Cerebellar nuclear complex (tissue), 1 donor: ENCODE data around the gene SPATA2L.

Experiments
- DNase-seq, 2 experiments: peaks; one replicate each; lab custom pipeline; 2025; lab: John Stamatoyannopoulos, UW

The SPATA2L gene

DNA sequence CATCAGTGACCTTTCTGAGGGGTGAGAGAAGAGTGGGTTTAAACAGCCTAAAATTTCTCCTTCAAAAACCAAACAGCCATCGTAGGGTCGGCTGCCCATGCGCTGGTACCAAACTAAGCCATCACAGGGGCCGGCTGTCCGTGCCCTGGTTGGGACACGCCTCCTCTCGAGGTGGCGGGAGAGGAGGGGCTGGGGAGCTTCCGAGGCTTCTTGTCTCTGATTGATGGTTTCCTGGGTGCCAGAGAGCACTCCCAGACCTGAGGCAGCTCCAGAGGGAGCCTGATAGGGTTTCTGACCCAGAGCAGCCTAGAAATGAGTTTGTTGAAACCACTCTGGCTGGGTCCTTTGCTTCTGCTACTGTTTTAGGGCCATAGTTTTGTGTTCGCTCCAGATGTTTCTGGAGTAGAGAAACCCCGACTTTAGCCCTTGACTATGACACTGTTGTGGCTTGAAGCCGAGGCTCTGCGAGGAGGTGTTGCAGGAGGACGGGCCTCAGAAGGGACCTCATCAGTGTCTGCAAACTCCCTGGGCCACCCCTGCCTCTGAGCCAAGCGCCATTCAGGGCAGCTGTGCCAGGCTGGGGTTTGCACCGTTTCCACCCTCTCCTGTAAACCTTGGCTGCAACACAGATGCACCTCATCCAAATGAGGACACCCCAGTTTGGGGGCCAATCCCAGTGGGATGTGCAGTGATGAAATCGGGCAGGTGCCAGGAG, 26.1 kb upstream of the SPATA2L start:
- DNase-seq, result no peak

DNA sequence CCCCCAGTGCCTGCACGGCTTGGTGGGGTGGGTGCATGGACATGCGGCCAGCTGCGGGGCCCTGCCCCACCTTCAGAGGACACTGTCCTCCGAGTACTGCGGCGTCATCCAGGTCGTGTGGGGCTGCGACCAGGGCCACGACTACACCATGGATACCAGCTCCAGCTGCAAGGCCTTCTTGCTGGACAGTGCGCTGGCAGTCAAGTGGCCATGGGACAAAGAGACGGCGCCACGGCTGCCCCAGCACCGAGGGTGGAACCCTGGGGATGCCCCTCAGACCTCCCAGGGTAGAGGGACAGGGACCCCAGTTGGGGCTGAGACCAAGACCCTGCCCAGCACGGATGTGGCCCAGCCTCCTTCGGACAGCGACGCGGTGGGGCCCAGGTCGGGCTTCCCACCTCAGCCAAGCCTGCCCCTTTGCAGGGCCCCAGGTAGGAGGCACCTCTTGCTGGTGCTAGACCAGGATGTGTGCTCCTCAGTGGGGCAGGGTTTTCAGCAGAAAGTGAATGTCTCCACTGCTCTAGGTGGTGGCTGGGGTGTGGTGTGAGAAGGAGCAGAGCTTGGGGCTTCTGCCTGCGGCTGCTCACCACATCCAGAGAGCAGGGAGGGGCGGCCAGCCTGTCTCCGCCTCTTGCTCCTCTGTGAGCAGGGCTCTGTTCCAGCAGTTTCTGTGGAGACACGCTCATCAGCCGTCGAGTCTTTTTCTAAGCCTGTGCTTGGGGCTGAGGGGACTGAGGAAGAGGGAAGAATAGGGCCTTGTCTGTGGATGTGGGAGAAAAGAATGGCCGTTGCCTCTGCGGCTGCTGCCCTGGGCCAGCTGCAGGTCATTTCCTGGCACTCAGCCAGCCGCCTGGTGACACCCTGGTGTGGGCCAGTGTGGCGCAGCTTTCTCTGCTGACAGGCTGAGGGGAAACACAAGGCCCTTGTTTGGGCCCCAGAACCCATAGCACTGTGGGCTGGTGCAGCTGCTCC, 22.1 kb upstream of the SPATA2L start:
- no peak for DNase-seq

DNA sequence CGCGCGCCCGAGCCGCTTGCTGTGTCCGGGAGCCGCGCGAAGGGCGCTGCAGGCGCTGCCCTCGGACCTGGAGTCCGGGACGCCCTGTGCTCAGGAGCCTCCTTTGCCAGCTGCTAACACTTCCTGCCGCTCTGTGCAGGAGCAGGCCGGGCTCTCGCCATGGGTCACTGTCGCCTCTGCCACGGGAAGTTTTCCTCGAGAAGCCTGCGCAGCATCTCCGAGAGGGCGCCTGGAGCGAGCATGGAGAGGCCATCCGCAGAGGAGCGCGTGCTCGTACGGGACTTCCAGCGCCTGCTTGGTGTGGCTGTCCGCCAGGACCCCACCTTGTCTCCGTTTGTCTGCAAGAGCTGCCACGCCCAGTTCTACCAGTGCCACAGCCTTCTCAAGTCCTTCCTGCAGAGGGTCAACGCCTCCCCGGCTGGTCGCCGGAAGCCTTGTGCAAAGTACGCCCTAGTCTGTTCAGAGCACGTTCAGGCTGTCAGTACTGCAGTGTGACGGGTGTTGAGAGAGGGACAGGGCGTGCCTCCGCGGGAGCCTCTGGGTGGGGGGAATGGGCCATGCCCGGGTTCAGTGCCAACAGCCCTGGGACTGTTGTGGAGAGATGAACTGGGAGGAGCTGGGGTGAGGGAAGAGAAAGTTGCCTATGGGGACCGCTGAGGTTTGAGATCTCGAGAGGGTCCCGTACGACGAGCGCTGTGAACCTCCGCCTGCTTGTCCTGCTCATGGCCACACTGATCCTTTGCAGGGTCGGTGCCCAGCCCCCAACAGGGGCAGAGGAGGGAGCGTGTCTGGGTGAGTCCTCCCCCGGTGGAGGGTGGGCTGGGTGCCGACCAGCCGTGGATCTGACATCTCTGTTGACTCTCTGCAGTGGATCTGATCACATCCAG, 21.1 kb upstream of the SPATA2L start:
- DNase-seq, result no peak

DNA sequence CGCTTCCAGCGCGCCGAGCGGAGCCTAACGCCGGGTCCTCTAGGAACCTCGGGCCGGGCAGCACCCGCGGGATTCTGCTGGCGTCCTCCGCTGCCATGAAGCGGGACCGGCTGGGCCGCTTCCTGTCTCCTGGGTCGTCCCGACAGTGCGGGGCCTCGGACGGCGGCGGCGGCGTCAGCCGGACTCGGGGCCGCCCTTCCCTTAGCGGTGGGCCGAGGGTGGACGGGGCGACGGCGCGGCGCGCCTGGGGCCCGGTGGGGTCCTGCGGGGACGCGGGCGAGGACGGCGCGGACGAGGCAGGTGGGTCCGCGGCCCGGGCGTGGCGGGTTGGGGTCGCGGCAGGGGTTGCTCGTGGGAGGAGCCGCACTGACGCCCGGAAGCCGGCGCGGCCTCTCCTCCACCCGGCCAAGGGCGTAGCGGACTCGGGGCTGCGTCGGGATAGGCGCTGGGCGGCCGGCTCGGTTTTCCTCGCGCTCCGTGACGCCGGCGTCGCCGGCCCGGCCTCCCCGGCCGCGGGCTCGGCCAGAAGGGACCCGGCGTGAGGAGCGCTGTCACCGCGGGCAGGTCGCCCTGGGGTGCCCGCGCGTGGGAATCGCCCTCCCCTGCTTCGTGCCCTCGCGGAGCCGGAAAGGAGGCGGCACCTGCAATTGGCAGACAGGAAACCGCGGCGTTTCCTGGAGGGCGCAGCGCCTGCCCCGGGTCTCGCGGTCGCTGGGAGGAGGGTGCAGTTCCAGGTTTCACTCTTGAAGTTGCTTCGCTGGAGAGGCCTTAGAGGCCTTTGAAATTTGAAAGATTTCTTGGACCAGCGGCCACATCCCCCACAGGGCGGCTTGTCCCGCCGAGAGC, 20.3 kb upstream of the SPATA2L start:
- DNase-seq, result no peak

DNA sequence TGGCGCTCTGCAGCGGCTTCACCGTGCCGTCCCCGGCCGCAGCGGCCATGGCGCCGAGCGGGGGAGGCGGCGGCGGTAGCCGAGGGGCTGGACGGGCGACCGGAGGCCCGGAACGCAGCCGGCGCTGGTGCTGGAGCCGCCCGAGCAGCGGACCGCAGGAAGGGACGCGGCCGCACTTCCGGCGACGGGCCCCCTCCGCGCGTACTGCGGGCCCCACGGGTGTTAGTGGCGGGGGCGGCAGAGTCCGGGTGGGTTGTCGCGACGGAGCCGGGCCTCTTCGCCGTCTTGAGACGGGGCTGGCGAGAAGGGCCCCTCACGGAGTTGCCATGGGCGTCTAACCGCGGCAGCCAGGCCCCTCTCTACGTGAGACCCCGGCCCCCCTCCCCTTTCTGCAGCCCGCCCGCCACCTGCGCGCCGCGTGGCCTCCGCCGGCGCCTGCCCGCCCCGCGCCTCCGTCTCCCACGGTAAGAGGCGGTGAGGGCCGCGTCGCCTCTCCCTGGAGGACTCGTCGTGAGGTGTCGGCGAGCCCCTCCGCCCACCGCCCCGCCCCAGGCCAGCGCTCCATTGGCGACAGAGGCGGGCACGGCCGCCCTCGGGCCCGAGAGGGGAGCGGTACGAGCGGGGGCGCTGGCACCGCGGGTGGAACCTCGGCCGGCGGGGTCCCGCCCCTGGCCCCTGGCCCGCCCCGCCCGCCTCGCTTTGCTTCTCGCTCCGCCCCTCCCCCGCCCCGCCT, 19.5 kb upstream of the SPATA2L start, which contains the start of the genes VPS9D1 and ZNF276:
Gene VPS9D1 (minus strand): TSS at position 86 of the 733 bp plus-strand sequence. CDS start 37 bp downstream, at position 49.
Gene ZNF276 (plus strand): TSS at position 725 of the 733 bp plus-strand sequence. CDS start 104 bp downstream, outside the sequence.
- no peak for DNase-seq

DNA sequence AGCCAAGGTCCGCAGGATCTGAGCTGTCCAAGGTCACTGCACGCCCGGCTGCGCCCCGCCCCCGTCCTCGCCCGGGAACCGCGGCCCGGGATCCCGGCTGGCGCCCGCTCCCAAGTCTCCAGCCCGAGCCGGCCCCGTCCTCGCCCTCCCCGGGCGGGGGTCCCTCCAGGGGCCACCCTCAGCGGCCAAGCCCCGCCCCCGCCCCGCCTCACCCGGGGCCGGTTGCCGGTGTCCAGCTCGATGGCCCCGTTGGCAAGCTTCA, 19.0 kb upstream of the SPATA2L start:
- no peak for DNase-seq

DNA sequence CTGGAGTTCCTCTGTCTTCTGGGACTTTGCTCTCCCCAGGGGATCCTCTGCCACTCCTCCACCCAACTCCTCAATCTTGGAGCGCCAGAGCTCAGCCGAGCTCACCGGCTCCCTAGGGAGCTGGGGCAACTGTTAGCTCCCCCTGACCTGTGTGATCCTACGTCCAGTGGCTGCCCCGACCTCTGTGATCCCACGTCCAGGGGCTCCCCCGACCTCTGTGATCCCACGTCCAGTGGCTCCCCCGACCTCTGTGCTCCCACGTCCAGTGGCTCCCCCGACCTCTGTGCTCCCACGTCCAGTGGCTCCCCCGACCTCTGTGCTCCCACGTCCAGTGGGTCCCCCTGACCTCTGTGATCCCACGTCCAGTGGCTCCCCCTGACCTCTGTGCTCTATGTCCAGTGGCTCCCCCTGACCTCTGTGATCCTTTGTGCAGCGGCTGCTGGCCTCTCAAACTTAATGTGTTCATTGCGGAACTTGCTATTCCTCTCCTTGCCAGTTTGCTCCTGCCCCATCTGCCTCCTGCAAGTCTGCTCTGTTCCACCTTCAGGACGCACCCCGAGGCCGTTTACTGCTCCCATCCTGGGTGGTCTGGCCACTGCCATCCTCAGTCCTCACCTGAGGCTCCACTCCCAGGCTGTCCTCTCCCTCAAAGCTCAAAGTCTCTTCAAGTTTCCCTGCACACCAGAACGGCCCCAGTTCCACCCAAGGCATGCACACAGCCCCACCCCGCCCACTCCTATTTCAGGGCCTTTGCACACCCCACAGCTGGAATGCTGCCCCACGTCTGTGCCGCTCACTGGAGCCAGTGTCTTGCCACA, 16.4 kb upstream of the SPATA2L start:
- DNase-seq, result no peak

DNA sequence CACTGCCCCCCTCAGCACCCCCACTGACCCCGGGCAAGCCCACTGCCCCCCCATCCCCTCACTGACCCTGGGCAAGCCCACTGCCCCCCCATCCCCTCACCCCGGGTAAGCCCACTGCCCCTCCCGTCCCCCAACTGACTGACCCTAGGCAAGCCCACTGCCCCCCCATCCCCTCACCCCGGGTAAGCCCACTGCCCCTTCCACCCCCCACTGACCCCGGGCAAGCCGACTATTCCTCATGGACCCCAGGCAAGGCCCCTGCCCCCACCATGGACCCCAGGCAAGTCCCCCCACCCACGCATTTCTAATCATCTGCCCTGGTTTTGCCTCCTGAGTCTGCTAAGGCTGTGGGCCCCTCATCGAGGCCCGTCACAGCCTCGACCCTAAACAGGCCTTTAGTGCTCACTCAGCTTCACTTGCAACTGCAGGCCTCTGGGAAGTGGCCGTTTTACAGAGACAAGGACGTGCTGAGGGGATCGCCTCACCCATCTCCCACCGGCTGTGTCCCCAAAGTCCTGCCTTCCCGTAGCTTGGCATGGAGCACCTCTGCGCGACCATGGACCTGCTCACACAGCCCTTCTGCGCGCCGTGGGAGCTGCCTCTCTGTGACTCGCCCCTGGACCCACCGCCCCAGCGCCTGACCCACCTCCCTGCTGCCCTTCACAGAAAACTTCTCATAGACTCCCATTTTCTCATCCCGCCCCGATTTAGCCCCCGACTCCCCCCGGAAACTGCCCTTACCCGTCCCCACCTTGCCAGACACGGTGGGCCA, 15.6 kb upstream of the SPATA2L start:
- DNase-seq, result no peak

DNA sequence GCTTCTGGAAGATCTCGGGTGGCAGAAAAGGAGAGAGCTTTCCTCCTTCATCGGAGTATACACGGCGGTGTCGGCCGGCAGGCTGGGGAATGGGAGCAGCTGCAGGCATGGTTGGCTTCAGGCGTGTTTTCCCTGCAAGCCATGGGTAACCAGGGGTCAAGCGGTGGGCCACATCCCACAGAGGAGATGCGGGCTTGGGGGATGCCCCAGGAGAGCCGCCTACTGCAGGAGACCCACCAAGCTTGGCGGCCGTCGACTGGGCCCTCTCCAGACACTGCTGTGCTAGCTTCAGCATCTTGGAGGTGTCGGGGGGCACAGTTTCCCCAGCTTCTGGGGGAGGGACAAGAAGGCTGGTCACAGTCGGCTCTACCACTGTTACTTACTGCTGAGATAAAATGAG, 15.0 kb upstream of the SPATA2L start:
- DNase-seq, result no peak

DNA sequence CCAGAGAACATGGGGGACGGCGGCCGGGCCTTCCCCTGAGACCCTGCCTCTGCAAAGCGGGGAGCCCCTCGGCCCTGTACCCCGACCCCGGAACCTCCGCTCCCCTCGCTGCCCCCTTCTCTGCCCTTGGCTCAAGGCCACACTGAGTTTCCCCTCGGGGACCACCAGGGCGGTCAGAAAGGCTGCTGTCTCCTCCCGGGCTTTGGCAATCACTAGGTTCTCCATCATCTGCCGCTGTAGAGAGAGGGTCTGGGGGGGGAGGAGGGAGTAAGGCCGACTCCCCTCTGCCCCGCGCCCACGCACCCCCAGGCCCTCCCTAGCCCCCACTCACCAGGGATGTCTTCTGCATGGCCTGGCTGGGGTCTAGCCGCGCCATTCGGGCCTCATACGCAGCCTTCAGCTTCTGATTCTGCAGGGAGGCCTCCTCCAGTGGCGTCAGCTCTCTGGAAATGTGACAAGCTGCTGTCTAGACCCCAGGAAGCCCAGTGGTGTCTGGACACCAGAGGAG, 10.8 kb upstream of the SPATA2L start:
- no peak for DNase-seq

DNA sequence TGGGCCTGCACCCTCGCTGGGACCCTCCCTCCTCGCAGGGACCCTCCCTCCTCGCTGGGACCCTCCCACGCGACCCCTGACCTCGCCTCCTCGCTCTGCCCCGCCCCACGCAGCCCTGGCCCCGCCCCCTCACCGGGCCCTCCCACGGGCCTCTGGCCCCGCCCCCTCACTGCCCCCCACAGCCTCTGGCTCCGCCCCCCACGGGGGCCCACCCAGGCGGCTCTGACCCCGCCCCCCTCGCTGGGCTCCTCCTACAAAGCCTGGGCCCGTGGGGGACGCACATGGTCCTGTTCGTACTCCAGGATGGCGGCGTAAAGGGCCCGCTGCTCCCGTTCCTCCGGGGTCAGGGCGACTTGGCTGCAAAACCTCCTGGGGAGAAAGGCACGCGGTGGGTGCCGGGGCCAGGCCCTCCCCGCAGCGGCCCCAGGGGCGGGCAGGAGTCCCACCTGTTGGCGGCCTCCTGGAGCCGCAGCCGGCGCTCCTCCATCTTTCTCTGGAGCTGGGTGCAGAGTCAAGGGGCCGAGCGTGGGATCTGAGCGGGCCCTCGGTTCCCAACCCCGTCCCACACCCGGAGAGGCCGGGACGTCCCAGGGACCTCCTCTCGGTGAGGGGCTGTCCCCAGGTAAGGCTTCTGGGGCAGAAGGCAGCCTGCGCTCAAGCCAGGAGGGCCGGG, 10.2 kb upstream of the SPATA2L start:
- DNase-seq, result no peak

DNA sequence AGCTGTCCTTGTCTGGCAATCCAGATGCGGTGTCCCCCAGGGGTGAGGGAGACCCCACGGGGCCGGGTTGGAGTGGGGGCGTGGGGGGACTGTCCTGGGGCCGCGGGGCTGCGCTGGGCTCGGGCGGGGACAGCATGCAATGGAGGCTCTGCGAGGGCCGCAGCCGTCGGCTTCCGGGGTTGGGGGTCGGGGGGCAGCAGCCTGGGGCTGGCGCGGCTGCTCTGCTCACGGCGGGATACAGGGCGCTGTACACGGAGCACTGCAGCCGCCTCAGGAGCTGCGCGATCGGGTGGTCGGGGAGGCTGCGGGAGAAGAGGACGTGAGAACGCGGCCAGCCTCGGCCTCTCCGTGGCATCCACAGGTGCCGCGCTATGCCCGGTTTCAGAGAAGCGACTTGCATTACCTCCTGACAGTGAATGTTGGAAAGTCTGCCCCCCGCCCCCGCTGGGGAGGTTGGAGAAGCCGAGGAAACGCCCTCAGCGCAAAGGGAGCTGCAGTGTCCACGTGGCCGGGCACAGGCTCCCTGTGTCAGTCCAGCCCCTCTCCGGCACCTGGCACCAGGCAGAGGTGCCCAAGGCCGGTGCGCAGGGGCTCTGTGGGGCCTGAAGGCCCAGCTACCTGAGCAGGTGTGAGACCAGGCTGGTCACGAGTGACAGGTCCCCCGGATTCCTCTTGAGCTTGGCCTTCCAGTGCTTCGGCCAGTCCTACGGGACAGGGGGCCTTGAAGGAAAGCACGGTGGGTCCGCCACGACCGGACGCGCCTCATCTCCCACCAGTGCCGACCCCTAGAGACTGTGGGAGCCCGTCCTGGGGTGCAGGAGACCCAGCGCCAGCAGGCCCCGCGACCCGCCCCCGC, 9.4 kb upstream of the SPATA2L start:
- no peak for DNase-seq

DNA sequence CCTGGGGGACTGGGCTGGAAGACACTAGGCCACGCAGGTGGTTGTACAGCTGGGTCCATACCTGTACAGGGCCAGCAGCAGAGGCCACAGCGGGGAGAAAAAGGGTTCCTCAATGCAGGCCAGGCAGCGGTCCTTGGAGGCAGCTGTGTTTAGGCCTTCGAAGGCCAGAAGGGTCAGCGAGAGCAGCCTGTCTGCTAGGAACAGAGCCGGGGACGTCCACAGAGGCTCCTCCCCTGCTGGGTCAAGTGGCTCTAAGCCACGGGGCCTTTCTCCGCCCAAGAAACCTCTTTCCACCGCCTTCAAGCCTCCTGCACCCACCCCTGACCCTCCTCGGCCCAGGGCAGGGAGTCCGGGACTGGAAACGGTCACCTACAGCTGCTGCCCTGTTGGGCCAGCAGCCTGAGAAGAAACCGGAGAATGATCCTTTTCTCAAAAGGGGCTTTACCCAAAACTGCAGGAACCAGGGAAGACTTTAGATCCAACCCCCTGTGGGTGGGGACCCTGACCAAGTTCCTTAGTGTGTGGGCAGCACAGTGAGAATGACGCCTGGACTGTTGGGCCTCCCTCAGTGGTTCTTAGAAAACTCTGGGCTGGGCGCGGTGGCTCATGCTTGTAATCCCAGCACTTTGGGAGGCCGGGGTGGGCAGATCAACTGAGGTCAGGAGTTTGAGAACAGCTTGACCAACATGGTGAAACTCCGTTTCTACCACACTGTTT, 8.4 kb upstream of the SPATA2L start:
- DNase-seq, result no peak

DNA sequence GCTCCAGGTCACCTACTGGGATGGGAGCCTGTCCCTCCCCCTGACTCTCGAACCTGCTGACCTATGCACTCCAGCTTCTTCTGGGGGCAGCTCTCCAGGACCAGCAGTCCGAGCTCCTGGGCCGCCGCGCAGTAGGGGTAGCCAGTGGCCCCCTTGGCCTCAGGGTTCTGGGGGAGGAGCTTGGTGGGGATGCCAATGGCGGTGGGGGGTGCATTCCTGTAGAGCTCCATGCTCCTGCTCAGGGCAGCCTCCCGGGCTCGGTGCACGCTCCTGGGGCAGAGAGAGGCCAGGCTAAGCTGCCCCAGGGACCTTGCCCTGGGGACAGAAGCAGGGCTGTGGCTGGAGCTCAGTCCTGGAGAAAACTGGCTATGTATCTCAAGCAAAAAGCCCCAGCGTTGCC, 7.7 kb upstream of the SPATA2L start:
- DNase-seq, result no peak

DNA sequence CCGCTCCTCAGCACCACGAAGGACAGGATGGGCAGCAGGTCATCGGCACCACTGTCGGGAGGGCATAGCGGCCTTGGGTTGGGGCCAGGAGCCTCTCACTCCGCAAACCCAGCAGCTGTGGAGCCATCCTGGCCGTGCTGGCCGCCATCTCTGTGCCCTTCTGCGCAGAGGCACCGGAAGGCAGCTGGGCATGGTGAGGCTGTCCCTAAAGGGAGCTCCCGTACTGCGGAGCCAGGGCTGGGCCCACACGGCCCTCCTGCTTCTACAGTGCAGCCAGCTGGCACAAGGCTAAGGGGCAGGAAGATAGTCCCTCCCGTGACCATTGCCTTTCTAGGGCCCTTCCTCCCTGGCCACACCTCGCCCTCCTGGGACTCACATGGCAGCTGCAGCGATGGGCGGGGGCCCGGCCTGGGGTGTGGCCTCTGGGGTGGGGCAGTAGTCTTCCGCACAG, 7.0 kb upstream of the SPATA2L start:
- no peak for DNase-seq

DNA sequence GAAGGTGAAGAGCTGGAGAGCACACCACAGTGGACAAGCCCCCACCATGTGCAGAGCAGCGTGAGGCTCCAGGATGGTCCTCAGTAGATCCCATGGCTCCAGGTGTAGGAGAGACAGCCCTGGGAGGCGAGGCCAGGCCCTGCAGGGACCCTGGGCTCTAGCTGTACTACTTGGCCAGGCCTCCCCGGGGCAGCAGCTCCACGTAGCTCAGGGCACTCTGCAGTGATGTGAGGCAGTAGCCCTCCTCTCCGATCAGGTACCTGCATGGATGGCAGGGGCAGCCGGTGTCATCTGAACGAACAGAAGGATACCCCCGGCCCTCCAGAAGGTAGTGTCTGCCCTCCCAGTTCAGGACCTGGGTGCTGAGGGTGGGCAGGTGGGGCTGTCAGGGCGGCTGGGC, 6.2 kb upstream of the SPATA2L start:
- DNase-seq, result no peak
